Ovary (tissue), 9 donors: ENCODE results near the gene FGR. TPM values are rescaled to one million over a fixed set of nuclear protein-coding genes. Genes with fewer than 3 reads are reported as not detected.

Source experiments
- DNase-seq, 5 donors: peaks; one replicate each; pipeline ENCODE4 v3.0.0-alpha.2; 2019 to 2020
- H3K27ac ChIP-seq, 2 donors: fragments of 200-600 bp; one replicate each; pipeline versions ENCODE4 v1.5.1 to v1.8.0; 2019 to 2022
- H3K27me3 ChIP-seq: fragments of 200-600 bp; one replicate; pipeline ENCODE4 v1.8.0; 2022
- H3K36me3 ChIP-seq: fragments of 200-600 bp; sonication (generic); one replicate; pipeline ENCODE4 v1.5.1; 2019
- H3K4me1 ChIP-seq: one replicate; pipeline ENCODE4 v1.8.1; 2013; ENCODE audit warnings: mild to moderate bottlenecking, moderate library complexity; ENCODE audit not compliant: insufficient read depth
- H3K4me3 ChIP-seq: fragments of 200-600 bp; sonication (generic); one replicate; pipeline ENCODE4 v1.5.1; 2017
- H3K9me3 ChIP-seq, 2 donors: fragments of 200-600 bp in 1 of 2; sonication (generic) in 1 of 2; one replicate each; pipeline versions ENCODE4 v1.5.1 to v1.8.1; 2013 to 2019; ENCODE audit warnings: mild to moderate bottlenecking in 1 of 2, moderate library complexity in 1 of 2
- CTCF ChIP-seq, 3 donors: fragments of 450-650 bp in 2 of 3; fragments of 200-600 bp in 1 of 3; IDR thresholded peaks; one replicate each; pipeline versions ENCODE4 v1.5.1 to v1.8.0; 2016 to 2022; ENCODE audit warnings: antibody characterized with exemption in 3 of 3, mild to moderate bottlenecking in 1 of 3
- EP300 ChIP-seq: sonication (generic); formaldehyde crosslinking; IDR thresholded peaks from one replicate; pipeline ENCODE4 v1.6.1; 2017; ENCODE audit warnings: antibody characterized with exemption
- POLR2A ChIP-seq: fragments of 450-650 bp; IDR thresholded peaks from one replicate; pipeline ENCODE4 v1.6.1; 2017; ENCODE audit warnings: antibody characterized with exemption, mild to moderate bottlenecking, moderate library complexity
- WGBS, 3 donors: extraction: QIAGEN DNeasy Blood & Tissue Kit in 1 of 3; methylation state at CpG; one replicate each; pipeline versions ENCODE4 v1.1.5 to v1.1.7; 2013 to 2017; 5-methylcytosine and 5-hydroxymethylcytosine counted together
- intact Hi-C, 4 donors: fragments of 100-400 bp; cut with DNase I; formaldehyde crosslinking; loops; one replicate each; pipeline versions ENCODE4 v1.11.0 to v1.15.1; 2022 to 2023
- polyA plus RNA-seq, 2 donors: library from polyadenylated mRNA; stranded (reverse); fragments of 200-250 nt in 1 of 2; fragments of 350-450 nt in 1 of 2; fragmentation: Illumina TruSeq in 1 of 2; extraction: RNeasy Lipid Tissue Mini Kit (QIAGEN cat#74804) in 1 of 2; gene quantifications; one replicate each; pipeline ENCODE4 v1.2.3, GENCODE V29; 2013 to 2014
- total RNA-seq, 7 donors: library from RNA; depleted of rRNA in 2 of 7; stranded (reverse); fragments of >200 nt in 2 of 7; fragmentation: NEBNext Ultra II Directional in 3 of 7; extraction: Animal tissue kit (Norgen Biotek cat#: 25700) in 3 of 7; gene quantifications; one replicate each; pipeline versions ENCODE4 v1.1.0 to v1.2.4, GENCODE V29; 2016 to 2023
- donor health status: DM: no; HTN: no; CAD: no; lungs with moderate emphysema.
- donor health status: DM: no; HTN: no; CAD: no.
- donor health status: Bipolar disorder and iron deficiency.
- donor health status: DM: yes; HTN: yes; CAD: no.
- donor health status: DM: no; HTN: no; CAD: no.
- donor health status: DM: yes; HTN: yes; CAD: no.

Gene FGR
- total and polyA plus RNA-seq, 9 donors, result 1.1 to 14.1 (median 4.2) TPM

- Histone ChIP-seq H3K27me3 (no peaks in the 10 kb centered on the region), H3K9me3 (no peaks in the 10 kb centered on the region), H3K27ac (no peak overlapping the region), H3K4me3 (no peak overlapping the region), H3K36me3 (no peaks in the 10 kb centered on the region), H3K4me1 (peaks cover 4% of the 10 kb centered on the region)
- intact Hi-C loops, result loop anchor here in 3 of 4 donors (10.0 kb wide), 3 partner anchors 59 to 271 kb away; partner anchors contain the start of genes GPR3 (in 2 of the 3) and FAM76A (in 1 of the 3)
- no peak for DNase-seq
- TF ChIP-seq CTCF (IDR thresholded peaks at IDR 0.05), result no peak
- no peak for TF ChIP-seq EP300
- TF ChIP-seq POLR2A, result no peak
- 88 to 94% (median 89%) methylated on average over 4 of the region's 4 CpGs for WGBS, 3 donors
Observed at GRCh38 chr1:27666294-27666693, 31.3 kb upstream of the FGR start.

GRCh38 chr1:27665016-27665651, 30.1 kb upstream of the FGR start:
- no peaks in the 10 kb centered on the region for H3K36me3 ChIP-seq
- H3K4me1 ChIP-seq, result peaks cover 4% of the 10 kb centered on the region
- TF ChIP-seq CTCF (IDR thresholded peaks at IDR 0.05) (no peak), EP300 (no peak), POLR2A (no peak)
- intact Hi-C loops, result loop anchor here in 3 of 4 donors (10.0 kb wide), 3 partner anchors 60 to 270 kb away; partner anchors contain the start of genes GPR3 (in 2 of the 3) and FAM76A (in 1 of the 3)
- no peaks in the 10 kb centered on the region for H3K9me3 ChIP-seq
- no peak for DNase-seq
- 81 to 86% (median 84%) methylated on average over 9 of the region's 9 CpGs for WGBS, 3 donors
- no peak overlapping the region for H3K4me3 ChIP-seq
- no peak overlapping the region for H3K27ac ChIP-seq
- H3K27me3 ChIP-seq, result no peaks in the 10 kb centered on the region

- no peaks in the 10 kb centered on the region for H3K36me3 ChIP-seq
- no peak for DNase-seq
- no peak for TF ChIP-seq EP300
- TF ChIP-seq POLR2A, result no peak
- no peak for TF ChIP-seq CTCF (IDR thresholded peaks at IDR 0.05)
- WGBS, 3 donors, result 69 to 78% (median 70%) methylated on average over 8 of the region's 8 CpGs
- H3K27me3 ChIP-seq, result no peaks in the 10 kb centered on the region
- no peak overlapping the region for H3K27ac ChIP-seq
- no peaks in the 10 kb centered on the region for H3K9me3 ChIP-seq
- no peak overlapping the region for H3K4me3 ChIP-seq
- intact Hi-C loops, result loop anchor here (5.0 to 10.0 kb wide), 6 partner anchors 52 to 367 kb away; partner anchors contain the start of genes GPR3 (in 2 of the 4) and FAM76A (in 1 of the 4)
- peaks cover 8% of the 10 kb centered on the region for H3K4me1 ChIP-seq
Observed at GRCh38 chr1:27664291-27664690, 29.3 kb upstream of the FGR start.

- no peak for TF ChIP-seq EP300
- no peak for TF ChIP-seq POLR2A
- TF ChIP-seq CTCF (IDR thresholded peaks at IDR 0.05), result peak; percentile 88 to 96 (median 90)
- Histone ChIP-seq H3K4me1 (peaks cover 8% of the 10 kb centered on the region), H3K36me3 (no peaks in the 10 kb centered on the region), H3K9me3 (no peaks in the 10 kb centered on the region), H3K27me3 (no peaks in the 10 kb centered on the region), H3K4me3 (no peak overlapping the region), H3K27ac (no peak overlapping the region)
- DNase-seq, result peak; percentile 71 to 88 (median 86)
- 33 to 35% (median 35%) methylated on average over 12 of the region's 12 CpGs for WGBS, 3 donors
- intact Hi-C loops, result loop anchor here (2.0 to 10.0 kb wide), 8 partner anchors 51 to 366 kb away; partner anchors contain the start of genes GPR3 (in 2 of the 4) and FAM76A (in 1 of the 4)
Observed at GRCh38 chr1:27662707-27663393, 27.9 kb upstream of the FGR start.
